Endothelial cell of umbilical vein (primary cell): ENCODE measurements around the gene HSPB1. TPM values are rescaled to one million over a fixed set of nuclear protein-coding genes. Genes with fewer than 3 reads are reported as not detected.
A peak's percentile ranks its signal among the peaks of the same experiment; 100 is the strongest.
"Not testable (repeated sequence)": the region's sequence is repeated elsewhere in the genome, so short reads cannot be mapped to it uniquely, and the experiment has no call there.

ENCODE experiments used
- BruUV-seq: library from RNA; stranded (reverse); fragments of 400-500 nt; replicated peaks from 2 replicates; lab custom pipeline; 2021; lab: Mats Ljungman, UMichigan
- CTCF ChIA-PET: fragments of 300-600, 350-600 bp; sonication (Branson Sonifier 250); formaldehyde crosslinking; loops from one replicate; lab custom pipeline; 2021; ENCODE audit warnings: antibody characterized with exemption, inconsistent platforms; lab: Charles Lee
- POLR2A ChIA-PET: fragments of 300-600, 350-600 bp; sonication (Branson Sonifier 250); formaldehyde crosslinking; loops from one replicate; lab custom pipeline; 2021; ENCODE audit warnings: antibody characterized with exemption, inconsistent platforms; lab: Charles Lee
- DNase-seq: peaks from one replicate; pipeline ENCODE4 v3.0.0-alpha.2; 2011; ENCODE audit warnings: low read depth, low spot score
- FAIRE-seq: peaks from 2 replicates; lab custom pipeline; 2011; peaks lifted over from hg19 to GRCh38; lab: Jason Lieb, UNC
- H2AFZ ChIP-seq: 2 replicates; pipeline ENCODE4 v1.6.0; 2012; ENCODE audit warnings: low read depth, low read length, control low read depth, inconsistent platforms
- H3K27ac ChIP-seq: 2 replicates; pipeline ENCODE4 v1.5.1; 2011; ENCODE audit warnings: low read depth, mild to moderate bottlenecking, control low read depth, low read length, moderate library complexity; ENCODE audit not compliant: insufficient read depth
- H3K27me3 ChIP-seq, 2 experiments: 2 replicates each; pipeline versions ENCODE4 v1.6.0 to v1.6.1; 2011; ENCODE audit warnings: low read length in 2 of 2, mixed read lengths in 1 of 2; ENCODE audit not compliant: control insufficient read depth in 2 of 2, insufficient read depth in 2 of 2
- H3K36me3 ChIP-seq, 2 experiments: 2 replicates in 1 of 2; 3 replicates in 1 of 2; pipeline ENCODE4 v1.5.1; 2011; ENCODE audit warnings: low read length in 2 of 2, mild to moderate bottlenecking in 1 of 2, moderate library complexity in 1 of 2; ENCODE audit not compliant: control insufficient read depth in 2 of 2, insufficient read depth in 2 of 2; ENCODE audit errors: extremely low read depth in 1 of 2
- H3K4me1 ChIP-seq: 3 replicates; pipeline ENCODE4 v1.5.1; 2011; ENCODE audit warnings: mild to moderate bottlenecking, low read length; ENCODE audit not compliant: control insufficient read depth, insufficient read depth; ENCODE audit errors: extremely low read depth
- H3K4me2 ChIP-seq: 2 replicates; pipeline ENCODE4 v1.6.1; 2011; ENCODE audit warnings: low read length, control low read depth, mixed read lengths; ENCODE audit not compliant: insufficient read depth
- H3K4me3 ChIP-seq, 3 experiments: fragments of 200-600 bp in 1 of 3; sonication (generic), shearing (Covaris generic) in 1 of 3; replicated peaks in 1 of 3; 2 replicates each; pipeline ENCODE4 v1.5.1; 2011 to 2016; ENCODE audit warnings: control low read depth in 3 of 3, low read length in 3 of 3, mild to moderate bottlenecking in 2 of 3, inconsistent platforms in 1 of 3, low read depth in 1 of 3, moderate library complexity in 1 of 3; ENCODE audit not compliant: insufficient read depth in 1 of 3
- H3K79me2 ChIP-seq: 2 replicates; pipeline ENCODE4 v1.6.0; 2012; ENCODE audit warnings: low read length, inconsistent platforms; ENCODE audit not compliant: control insufficient read depth, insufficient read depth
- H3K9ac ChIP-seq: replicated peaks from 2 replicates; pipeline ENCODE3; 2011; ENCODE audit warnings: low read length, control low read depth; ENCODE audit not compliant: insufficient read depth; ENCODE audit errors: extremely low read depth
- H3K9me1 ChIP-seq: replicated peaks from 3 replicates; pipeline ENCODE4 v1.6.0; 2011; ENCODE audit warnings: mild to moderate bottlenecking, low read length; ENCODE audit not compliant: control insufficient read depth, insufficient read depth; ENCODE audit errors: extremely low read depth
- H3K9me3 ChIP-seq: replicated peaks from 2 replicates; pipeline ENCODE4 v1.5.1; 2012; ENCODE audit warnings: low read length, inconsistent platforms; ENCODE audit not compliant: control insufficient read depth, insufficient read depth
- H4K20me1 ChIP-seq: replicated peaks from 2 replicates; pipeline ENCODE3; 2011; ENCODE audit warnings: mild to moderate bottlenecking, low read length; ENCODE audit not compliant: control insufficient read depth, insufficient read depth; ENCODE audit errors: extremely low read depth
- CTCF ChIP-seq, 2 donors: IDR thresholded peaks; 1 replicate in 1 of 2; 2 replicates in 1 of 2; pipeline ENCODE4 v1.5.1; 2011; ENCODE audit warnings: low read length in 2 of 2, mild to moderate bottlenecking in 2 of 2, moderate library complexity in 2 of 2, control low read depth in 1 of 2, inconsistent platforms in 1 of 2, low read depth in 1 of 2; ENCODE audit not compliant: insufficient read depth in 1 of 2; ENCODE audit errors: extremely low read depth in 1 of 2
- FOS ChIP-seq: IDR thresholded peaks from 2 replicates; pipeline ENCODE4 v1.6.1; 2011; ENCODE audit warnings: mild to moderate bottlenecking, low read length, moderate library complexity, borderline replicate concordance; ENCODE audit not compliant: insufficient read depth
- GATA2 ChIP-seq: IDR thresholded peaks from 2 replicates; pipeline ENCODE4 v1.7.0; 2011; ENCODE audit warnings: low read depth, mild to moderate bottlenecking, moderate library complexity, mixed read lengths, low read length; ENCODE audit not compliant: insufficient read length, insufficient read depth
- MAX ChIP-seq: IDR thresholded peaks from 2 replicates; pipeline ENCODE4 v1.6.1; 2011; ENCODE audit not compliant: insufficient read depth, insufficient read length
- MYC ChIP-seq: IDR thresholded peaks from one replicate; pipeline ENCODE4 v1.6.1; 2011; ENCODE audit warnings: mild to moderate bottlenecking, low read depth, low read length
- POLR2A ChIP-seq: IDR thresholded peaks from 2 replicates; pipeline ENCODE4 v1.6.1; 2012; ENCODE audit warnings: low read depth, mild to moderate bottlenecking, control low read depth, low read length
- dilution Hi-C: fragments of 300-500 bp; cut with MboI; formaldehyde crosslinking; loops from one replicate; pipeline ENCODE4 v1.15.0; 2019; ENCODE audit warnings: low sequenced_read_pairs; ENCODE audit not compliant: extremely low pct_ligation_motif_present
- intact Hi-C: fragments of 100-400 bp; cut with micrococcal nuclease; formaldehyde crosslinking; loops from one replicate; pipeline ENCODE4 v1.10.0; 2022
- polyA plus RNA-seq, 4 experiments: library from polyadenylated mRNA; depleted of rRNA in 3 of 4; stranded (reverse) in 3 of 4; unstranded in 1 of 4; fragments of >200 nt; gene quantifications; 2 replicates each; pipeline versions ENCODE4 v1.2.1 to v1.2.3, GENCODE V29; 2011 to 2012; ENCODE audit warnings: missing spikeins in 1 of 4
- total RNA-seq: library from RNA; stranded (reverse); gene quantifications from 2 replicates; pipeline ENCODE4 v1.2.3, GENCODE V29; 2021

The HSPB1 gene
- total and polyA plus RNA-seq, 2 donors (not counting 3 experiments of a cell fraction or from before 2014, with no cell fraction given) = 1,748 to 3,130 TPM

GRCh38 chr7:76286842-76287403 lies 15.6 kb upstream of the HSPB1 start:
- ChIA-PET CTCF (interaction anchor here (1.0 to 1.1 kb wide), 2 partner anchors 17 to 108 kb away, joined by 3 read pairs; no protein-coding TSS in a partner anchor), POLR2A (no interaction called here)
- Histone ChIP-seq H3K27ac (no peak overlapping the region), H4K20me1 (no peaks in the 10 kb centered on the region), H3K4me3 (no peak overlapping the region), H3K79me2 (no peaks in the 10 kb centered on the region), H3K4me2 (no peak overlapping the region), H3K9me1 (no peaks in the 10 kb centered on the region), H3K4me1 (peaks cover 7% of the 10 kb centered on the region), H3K9me3 (no peaks in the 10 kb centered on the region), H3K36me3 (peaks cover 0 to 2% of the 10 kb centered on the region in 2 experiments), H3K9ac (no peak overlapping the region), H3K27me3 (peaks cover 0 to 3% of the 10 kb centered on the region in 2 experiments), H2AFZ (no peak overlapping the region)
- no peak for DNase-seq
- FAIRE-seq = no peak
- no TSS peak for BruUV-seq
- intact Hi-C loops (no loop called here), dilution Hi-C loops (no loop called here)
- TF ChIP-seq FOS = no peak
- no peak for TF ChIP-seq MYC
- TF ChIP-seq MAX = no peak
- no peak for TF ChIP-seq CTCF (IDR thresholded peaks at IDR 0.05; ENCODE audit: extremely low read depth in 1 of 2, insufficient read depth in 1 of 2, low read depth in 1 of 2, low read length in 2 of 2)
- TF ChIP-seq POLR2A = no peak
- TF ChIP-seq GATA2 = no peak

GRCh38 chr7:76290847-76291350 lies 11.6 kb upstream of the HSPB1 start:
- H3K9me1 ChIP-seq, BruUV-seq, DNase-seq, H3K9me3 ChIP-seq, H3K79me2 ChIP-seq, H3K36me3 ChIP-seq, H4K20me1 ChIP-seq, dilution Hi-C loops, H3K4me3 ChIP-seq, H3K27me3 ChIP-seq: not testable (repeated sequence)
- peaks cover 27% of the 10 kb centered on the region for H3K4me1 ChIP-seq
- intact Hi-C loops = loop anchor here (1.0 to 10.0 kb wide), 6 partner anchors 9 to 243 kb away; partner anchors contain the start of gene MDH2
- peak overlapping the region; percentile 32 for H2AFZ ChIP-seq
- FAIRE-seq = peak; percentile 24
- peak overlapping the region; percentile 2 for H3K4me2 ChIP-seq
- ChIA-PET POLR2A (interaction anchor here (0.7 to 2.2 kb wide), 6 partner anchors 8 to 107 kb away, joined by 3 to 55 read pairs (median 5); partner anchors contain the start of genes HSPB1 and YWHAG), CTCF (interaction anchor here (0.7 to 2.9 kb wide), 14 partner anchors 8 to 224 kb away, joined by 3 to 132 read pairs (median 8); partner anchors contain the start of genes HSPB1 and YWHAG)
- H3K9ac ChIP-seq = peak overlapping the region; percentile 50
- peak overlapping the region; percentile 73 for H3K27ac ChIP-seq
